NT2/D1 (cell line): ENCODE data around the gene USP15.

Experiments
- DNase-seq: peaks from one replicate; pipeline ENCODE4 v3.0.0-alpha.2; 2011; ENCODE audit warnings: low read depth, low spot score
- H3K27me3 ChIP-seq: 2 replicates; pipeline ENCODE4 v1.6.0; 2011; ENCODE audit warnings: mild to moderate bottlenecking; ENCODE audit not compliant: insufficient read length, insufficient read depth
- H3K36me3 ChIP-seq: 2 replicates; pipeline ENCODE4 v1.6.1; 2011; ENCODE audit warnings: mild to moderate bottlenecking, low read length, mixed read lengths; ENCODE audit not compliant: insufficient read depth, insufficient read length
- H3K4me1 ChIP-seq: 2 replicates; pipeline ENCODE4 v1.5.1; 2011; ENCODE audit not compliant: insufficient read depth, insufficient read length
- H3K4me3 ChIP-seq: 2 replicates; pipeline ENCODE4 v1.5.1; 2011; ENCODE audit warnings: low read depth; ENCODE audit not compliant: insufficient read length
- H3K9ac ChIP-seq: 2 replicates; pipeline ENCODE4 v1.6.0; 2011; ENCODE audit warnings: low read depth; ENCODE audit not compliant: insufficient read length
- H3K9me3 ChIP-seq: 2 replicates; pipeline ENCODE4 v1.5.1; 2011; ENCODE audit warnings: mild to moderate bottlenecking, low read length; ENCODE audit not compliant: insufficient read depth
- SUZ12 ChIP-seq: IDR thresholded peaks from 2 replicates; pipeline ENCODE4 v1.6.1; 2011; ENCODE audit not compliant: insufficient read length, insufficient read depth; ENCODE audit errors: extremely low read depth
- YY1 ChIP-seq: IDR thresholded peaks from 2 replicates; pipeline ENCODE4 v1.6.1; 2011; ENCODE audit not compliant: insufficient read length, insufficient read depth
- ZNF274 ChIP-seq: IDR thresholded peaks from 2 replicates; pipeline ENCODE4 v1.6.1; 2011; ENCODE audit warnings: mild to moderate bottlenecking, low read depth, low read length

Gene USP15

GRCh38 chr12:62258231-62258630 lies 2.0 kb upstream of the USP15 start:
- no peak overlapping the region for H3K9ac ChIP-seq
- no peak overlapping the region for H3K4me3 ChIP-seq
- no peaks in the 10 kb centered on the region for H3K9me3 ChIP-seq
- DNase-seq, result no peak
- no peaks in the 10 kb centered on the region for H3K36me3 ChIP-seq
- no peaks in the 10 kb centered on the region for H3K27me3 ChIP-seq
- H3K4me1 ChIP-seq, result no peaks in the 10 kb centered on the region
- TF ChIP-seq SUZ12, result no peak
- TF ChIP-seq YY1, result no peak
- no peak for TF ChIP-seq ZNF274

- Histone ChIP-seq H3K36me3 (no peaks in the 10 kb centered on the region), H3K9me3 (no peaks in the 10 kb centered on the region), H3K4me1 (no peaks in the 10 kb centered on the region), H3K4me3 (peak overlapping the region; percentile 93), H3K9ac (peak overlapping the region; percentile 90), H3K27me3 (no peaks in the 10 kb centered on the region)
- TF ChIP-seq ZNF274 (no peak), SUZ12 (no peak), YY1 (no peak)
- no peak for DNase-seq
These were observed 1.1 kb upstream of the USP15 start for GRCh38 chr12:62258941-62259630.

GRCh38 chr12:62259631-62259992 lies 592 bp upstream of the USP15 start:
- Histone ChIP-seq H3K9me3 (no peaks in the 10 kb centered on the region), H3K4me3 (peak overlapping the region; percentile 93), H3K36me3 (no peaks in the 10 kb centered on the region), H3K27me3 (no peaks in the 10 kb centered on the region), H3K9ac (peak overlapping the region; percentile 90), H3K4me1 (no peaks in the 10 kb centered on the region)
- TF ChIP-seq SUZ12 (no peak), YY1 (no peak), ZNF274 (no peak)
- DNase-seq, result no peak

GRCh38 chr12:62260733-62261683 lies 804 bp downstream of the USP15 start:
- H3K9me3 ChIP-seq, result no peaks in the 10 kb centered on the region
- H3K4me3 ChIP-seq, result peak overlapping the region; percentile 93
- no peaks in the 10 kb centered on the region for H3K36me3 ChIP-seq
- no peak for DNase-seq
- H3K27me3 ChIP-seq, result no peaks in the 10 kb centered on the region
- peak overlapping the region; percentile 90 for H3K9ac ChIP-seq
- TF ChIP-seq ZNF274, result no peak
- TF ChIP-seq SUZ12, result no peak
- TF ChIP-seq YY1, result no peak
- H3K4me1 ChIP-seq, result no peaks in the 10 kb centered on the region

- no peak overlapping the region for H3K4me3 ChIP-seq
- no peaks in the 10 kb centered on the region for H3K27me3 ChIP-seq
- no peak for TF ChIP-seq ZNF274
- no peak for TF ChIP-seq YY1
- TF ChIP-seq SUZ12, result no peak
- H3K9ac ChIP-seq, result no peak overlapping the region
- H3K9me3 ChIP-seq, result no peaks in the 10 kb centered on the region
- no peak for DNase-seq
- H3K36me3 ChIP-seq, result no peaks in the 10 kb centered on the region
- H3K4me1 ChIP-seq, result no peaks in the 10 kb centered on the region
These were observed 1.8 kb downstream of the USP15 start for GRCh38 chr12:62261876-62262517.

GRCh38 chr12:62263232-62263631 lies 3.0 kb downstream of the USP15 start:
- Histone ChIP-seq H3K4me1 (no peaks in the 10 kb centered on the region), H3K9ac (no peak overlapping the region), H3K9me3 (no peaks in the 10 kb centered on the region), H3K36me3 (no peaks in the 10 kb centered on the region), H3K27me3 (no peaks in the 10 kb centered on the region), H3K4me3 (no peak overlapping the region)
- no peak for DNase-seq
- TF ChIP-seq SUZ12 (no peak), ZNF274 (no peak), YY1 (no peak)

GRCh38 chr12:62263966-62264365 lies 3.8 kb downstream of the USP15 start:
- no peaks in the 10 kb centered on the region for H3K36me3 ChIP-seq
- H3K9me3 ChIP-seq, result no peaks in the 10 kb centered on the region
- no peaks in the 10 kb centered on the region for H3K4me1 ChIP-seq
- no peak overlapping the region for H3K4me3 ChIP-seq
- TF ChIP-seq ZNF274, result no peak
- no peak for TF ChIP-seq YY1
- TF ChIP-seq SUZ12, result no peak
- H3K9ac ChIP-seq, result no peak overlapping the region
- no peak for DNase-seq
- no peaks in the 10 kb centered on the region for H3K27me3 ChIP-seq
